A549 (cell line): ENCODE results near the gene TM7SF2. TPM values are rescaled to one million over a fixed set of nuclear protein-coding genes. Genes with fewer than 3 reads are reported as not detected.

Source experiments
- ATAC-seq, 2 experiments: fragments of 200-7000 bp in 1 of 2; fragments of >200 bp in 1 of 2; cut with Nextera tagmentation in 1 of 2; cut with Tn5 transposase in 1 of 2; 3 replicates each; pipeline versions ENCODE4 v1.8.0 to v1.9.1; 2018 to 2020; ENCODE audit warnings: mild to moderate bottlenecking in 1 of 2, moderate library complexity in 1 of 2
- CTCF ChIA-PET: fragments of 300-600 bp; sonication (Branson Sonifier 250); formaldehyde crosslinking; extraction: SDS; loops from one replicate; lab custom pipeline; 2021; ENCODE audit warnings: antibody characterized with exemption, inconsistent platforms; lab: Yijun Ruan, JAX
- POLR2A ChIA-PET: fragments of 350-600 bp; formaldehyde crosslinking; extraction: SDS; loops from one replicate; lab custom pipeline; 2021; ENCODE audit warnings: antibody characterized with exemption, inconsistent platforms; lab: Yijun Ruan, JAX
- DNase-seq, 2 experiments: peaks; one replicate each; pipeline versions ENCODE4 v3.0.0 to v3.0.0-alpha.2; 2011 to 2016; ENCODE audit warnings: low read depth in 1 of 2, low spot score in 1 of 2
- FAIRE-seq: peaks from 2 replicates; lab custom pipeline; 2011; peaks lifted over from hg19 to GRCh38; lab: Jason Lieb, UNC
- H3K27ac ChIP-seq, 2 experiments: fragments of >200 bp; sonication (Bioruptor Twin); formaldehyde crosslinking; 3 replicates each; pipeline ENCODE4 v1.5.1; 2016 to 2017
- H3K4me1 ChIP-seq: fragments of >200 bp; sonication (Bioruptor Twin); formaldehyde crosslinking; 3 replicates; pipeline ENCODE4 v1.6.1; 2016
- H3K4me2 ChIP-seq: fragments of >200 bp; sonication (Bioruptor Twin); formaldehyde crosslinking; 3 replicates; pipeline ENCODE4 v1.6.1; 2016
- H3K4me3 ChIP-seq: fragments of >200 bp; sonication (Bioruptor Twin); formaldehyde crosslinking; 3 replicates; pipeline ENCODE4 v1.5.1; 2016
- H3K9me3 ChIP-seq: fragments of >200 bp; sonication (Bioruptor Twin); formaldehyde crosslinking; 3 replicates; pipeline ENCODE4 v1.6.1; 2016
- CHD2 ChIP-seq: fragments of 150-350 bp; IDR thresholded peaks from 2 replicates; pipeline ENCODE4 v1.6.1; 2014; ENCODE audit warnings: low read length; ENCODE audit not compliant: partially characterized antibody
- EHF ChIP-seq: fragments of 250-450 bp; sonication (Bioruptor Pico); IDR thresholded peaks from 2 replicates; pipeline ENCODE4 v1.5.0; 2020; ENCODE audit warnings: mild to moderate bottlenecking
- EHMT2 ChIP-seq: fragments of 200-600 bp; sonication (generic); IDR thresholded peaks from 2 replicates; pipeline ENCODE4 v1.6.1; 2016; ENCODE audit warnings: antibody characterized with exemption, low read depth, mild to moderate bottlenecking, moderate library complexity
- GATA3 ChIP-seq: IDR thresholded peaks from 2 replicates; pipeline ENCODE4 v1.6.1; 2012; ENCODE audit warnings: borderline replicate concordance
- HEYL ChIP-seq: fragments of 250-450 bp; sonication (Bioruptor Pico); IDR thresholded peaks from 2 replicates; pipeline ENCODE4 v1.8.0; 2021; ENCODE audit warnings: mild to moderate bottlenecking, moderate library complexity
- HOXB13 ChIP-seq: fragments of 250-450 bp; sonication (Bioruptor Pico); IDR thresholded peaks from 2 replicates; pipeline ENCODE4 v1.5.0; 2020; ENCODE audit warnings: low read depth, mild to moderate bottlenecking, moderate library complexity
- JUN ChIP-seq, 2 experiments: fragments of >200 bp; sonication (Bioruptor Twin); formaldehyde crosslinking; IDR thresholded peaks; 2 replicates in 1 of 2; 3 replicates in 1 of 2; pipeline ENCODE4 v1.6.1; 2016 to 2017
- JUNB ChIP-seq: fragments of >200 bp; sonication (Bioruptor Twin); formaldehyde crosslinking; IDR thresholded peaks from 2 replicates; pipeline ENCODE4 v1.6.1; 2016
- KDM1A ChIP-seq: fragments of 200-600 bp; sonication (generic); IDR thresholded peaks from 2 replicates; pipeline ENCODE4 v1.6.1; 2016; ENCODE audit warnings: low read depth, mild to moderate bottlenecking
- MAZ ChIP-seq: fragments of 150-350 bp; IDR thresholded peaks from 2 replicates; pipeline ENCODE4 v1.6.1; 2014; ENCODE audit warnings: antibody characterized with exemption, low read depth, low read length, borderline replicate concordance
- POLR2AphosphoS2 ChIP-seq: conservative IDR thresholded peaks from 2 replicates; pipeline ENCODE4 v1.6.1; 2012; ENCODE audit warnings: low read length, improper control_type of control experiment, inconsistent platforms
- RAD21 ChIP-seq, 2 experiments: fragments of >200 bp in 1 of 2; sonication (Bioruptor Twin) in 1 of 2; formaldehyde crosslinking in 1 of 2; IDR thresholded peaks in 1 of 2; conservative IDR thresholded peaks in 1 of 2; 2 replicates in 1 of 2; 3 replicates in 1 of 2; pipeline ENCODE4 v1.6.1; 2012 to 2018; ENCODE audit warnings: inconsistent platforms in 1 of 2
- RARB ChIP-seq: fragments of 250-450 bp; sonication (Bioruptor Pico); IDR thresholded peaks from 2 replicates; pipeline ENCODE4 v1.8.0; 2021; ENCODE audit warnings: mild to moderate bottlenecking, moderate library complexity
- RCOR1 ChIP-seq: fragments of 150-350 bp; IDR thresholded peaks from 2 replicates; pipeline ENCODE4 v1.6.1; 2014; ENCODE audit warnings: antibody characterized with exemption, low read length, low read depth
- ZNF302 ChIP-seq: fragments of 250-450 bp; sonication (Bioruptor Pico); IDR thresholded peaks from 2 replicates; pipeline ENCODE4 v1.9.0; 2021; ENCODE audit warnings: inconsistent platforms, mild to moderate bottlenecking, moderate library complexity
- WGBS: methylation state at CpG from one replicate; pipeline ENCODE4 v1.1.6; 2017; ENCODE audit errors: missing lambda C conversion rate; 5-methylcytosine and 5-hydroxymethylcytosine counted together
- polyA plus RNA-seq, 4 experiments: library from polyadenylated mRNA; depleted of rRNA in 3 of 4; stranded (reverse); fragments of >200 nt; fragmentation: RNase III in 1 of 4; extraction: RNeasy Plus Mini Kit Qiagen cat#74134 plus additional on column Dnase treatment in 1 of 4; gene quantifications; 2 replicates in 3 of 4; 3 replicates in 1 of 4; pipeline ENCODE4 v1.2.3, GENCODE V29; 2011 to 2017
- TF ChIP-seq, protein P1 (sequence below): fragments of 250-450 bp; sonication (Bioruptor Pico); IDR thresholded peaks from 2 replicates; pipeline ENCODE4 v1.5.0; 2021; ENCODE audit warnings: mild to moderate bottlenecking, moderate library complexity, borderline replicate concordance
- TF ChIP-seq, protein P2 (sequence below): fragments of 200-600 bp; sonication (generic); IDR thresholded peaks from 2 replicates; pipeline ENCODE4 v1.6.1; 2016; ENCODE audit warnings: antibody characterized with exemption, mild to moderate bottlenecking, moderate library complexity
- TF ChIP-seq, protein P3 (sequence below): fragments of >200 bp; sonication (Bioruptor Twin); formaldehyde crosslinking; IDR thresholded peaks from 3 replicates; pipeline ENCODE4 v1.6.1; 2016
- TF ChIP-seq, protein P4 (sequence below): IDR thresholded peaks from 2 replicates; pipeline ENCODE4 v1.6.1; 2012
- TF ChIP-seq, protein P5 (sequence below): IDR thresholded peaks from 2 replicates; pipeline ENCODE4 v1.6.1; 2012; ENCODE audit warnings: low read depth, borderline replicate concordance

The TM7SF2 gene
- polyA plus RNA-seq, 2 of the 4 experiments (the other 2 are of a cell fraction): 8.2 TPM

DNA sequence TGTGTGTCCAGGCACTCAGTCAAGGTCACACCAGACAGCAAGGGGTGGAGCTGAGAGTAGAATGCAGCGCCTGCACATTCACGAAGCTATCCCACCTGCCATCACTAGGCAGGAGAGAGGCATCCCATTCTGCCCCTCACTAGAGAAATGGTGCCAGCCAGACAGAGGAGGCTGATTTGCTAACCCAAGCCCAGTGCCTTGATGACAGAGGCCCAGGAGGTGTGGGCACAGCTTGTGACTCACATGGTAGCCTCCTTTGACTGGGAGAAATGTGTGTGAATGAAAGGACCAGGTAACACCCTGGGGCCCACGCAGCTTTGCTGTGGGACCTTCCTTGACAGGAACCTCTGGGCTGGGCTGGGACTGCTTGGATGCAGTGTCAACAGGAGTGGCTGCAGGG, 48.1 kb upstream of the TM7SF2 start:
- WGBS: 57% methylated on average over 3 of the region's 3 CpGs
- no peaks in the 10 kb centered on the region for H3K4me1 ChIP-seq
- DNase-seq (no peak), FAIRE-seq (no peak), ATAC-seq (no peak; a peak in 1 of 6 replicates)
- no peak overlapping the region for H3K4me2 ChIP-seq
- ChIA-PET POLR2A (no interaction called here), CTCF (interaction anchor here (0.8 to 3.7 kb wide), 3 partner anchors 9 to 50 kb away, joined by 3 to 16 read pairs (median 3); partner anchors contain the start of gene ARL2)
- H3K27ac ChIP-seq: no peak overlapping the region
- H3K9me3 ChIP-seq: no peaks in the 10 kb centered on the region
- H3K4me3 ChIP-seq: no peak overlapping the region
- TF ChIP-seq HEYL (CRISPR knock-in tag): no peak

DNA sequence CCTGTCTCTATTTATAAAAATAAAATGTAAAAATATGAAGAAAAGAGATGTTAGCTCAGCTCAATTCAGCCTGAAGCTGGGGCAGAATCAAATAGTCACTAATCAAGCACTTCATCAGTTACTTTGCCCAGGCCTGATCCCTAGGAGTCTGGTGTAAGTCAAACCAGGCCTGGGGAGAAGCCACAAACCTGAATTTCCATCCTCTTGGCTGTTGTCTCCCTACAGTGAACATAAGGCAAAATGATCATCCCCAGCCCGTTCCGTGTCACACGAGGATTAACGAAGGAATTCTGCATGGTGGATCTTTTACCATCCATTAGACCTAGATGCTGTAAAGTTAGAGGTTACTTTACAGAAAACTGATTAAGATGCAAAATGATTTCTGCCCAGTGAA, 46.8 kb upstream of the TM7SF2 start:
- Histone ChIP-seq H3K4me1 (no peaks in the 10 kb centered on the region), H3K9me3 (no peaks in the 10 kb centered on the region)
- no peak for TF ChIP-seq EHF (CRISPR knock-in tag)
- no peak for TF ChIP-seq JUNB
- TF ChIP-seq, protein P1, sequence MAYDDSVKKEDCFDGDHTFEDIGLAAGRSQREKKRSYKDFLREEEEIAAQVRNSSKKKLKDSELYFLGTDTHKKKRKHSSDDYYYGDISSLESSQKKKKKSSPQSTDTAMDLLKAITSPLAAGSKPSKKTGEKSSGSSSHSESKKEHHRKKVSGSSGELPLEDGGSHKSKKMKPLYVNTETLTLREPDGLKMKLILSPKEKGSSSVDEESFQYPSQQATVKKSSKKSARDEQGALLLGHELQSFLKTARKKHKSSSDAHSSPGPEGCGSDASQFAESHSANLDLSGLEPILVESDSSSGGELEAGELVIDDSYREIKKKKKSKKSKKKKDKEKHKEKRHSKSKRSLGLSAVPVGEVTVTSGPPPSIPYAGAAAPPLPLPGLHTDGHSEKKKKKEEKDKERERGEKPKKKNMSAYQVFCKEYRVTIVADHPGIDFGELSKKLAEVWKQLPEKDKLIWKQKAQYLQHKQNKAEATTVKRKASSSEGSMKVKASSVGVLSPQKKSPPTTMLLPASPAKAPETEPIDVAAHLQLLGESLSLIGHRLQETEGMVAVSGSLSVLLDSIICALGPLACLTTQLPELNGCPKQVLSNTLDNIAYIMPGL (CRISPR knock-in tag): no peak
- TF ChIP-seq, all 56 proteins: peak for 0
- FAIRE-seq (no peak), DNase-seq (no peak), ATAC-seq (no peak)
- Histone ChIP-seq H3K4me2 (no peak overlapping the region), H3K27ac (no peak overlapping the region), H3K4me3 (no peak overlapping the region)
- 83% methylated on average over 4 of the region's 4 CpGs for WGBS
- CTCF ChIA-PET: interaction anchor here (0.6 to 3.7 kb wide), 3 partner anchors 24 to 51 kb away, joined by 3 to 16 read pairs (median 3); partner anchors contain the start of genes ARL2 and SAC3D1
- POLR2A ChIA-PET: no interaction called here

DNA sequence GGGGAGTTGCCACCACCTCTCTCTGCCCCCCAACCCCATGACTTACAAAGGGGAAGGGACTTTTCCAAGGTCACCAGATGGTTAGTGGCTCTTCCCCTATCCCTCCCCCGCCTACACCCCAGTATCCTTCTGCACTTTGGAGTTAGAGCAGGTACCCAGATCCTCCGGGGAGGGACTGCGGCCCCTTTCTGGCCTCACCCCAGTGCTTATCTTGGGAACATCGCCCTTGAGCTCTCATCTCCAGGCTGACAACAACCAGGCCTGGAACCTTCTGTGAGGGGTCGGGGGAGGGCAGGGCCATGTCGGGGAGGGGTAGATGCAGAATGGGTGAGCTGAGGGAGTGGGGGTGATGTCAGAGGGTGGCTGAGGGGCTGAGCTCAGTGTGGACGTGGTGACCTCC, 45.8 kb upstream of the TM7SF2 start:
- H3K4me2 ChIP-seq: no peak overlapping the region
- 77% methylated on average over 3 of the region's 7 CpGs for WGBS
- H3K4me1 ChIP-seq: no peaks in the 10 kb centered on the region
- H3K27ac ChIP-seq: no peak overlapping the region
- no peak overlapping the region for H3K4me3 ChIP-seq
- no peaks in the 10 kb centered on the region for H3K9me3 ChIP-seq
- no peak for TF ChIP-seq ZNF302
- no peak for TF ChIP-seq EHMT2
- no peak for TF ChIP-seq RAD21 (conservative IDR thresholded peaks at IDR 0.05 in 1 of 2, IDR thresholded peaks at IDR 0.05 in 1 of 2)
- no peak for TF ChIP-seq POLR2AphosphoS2
- no peak for TF ChIP-seq HOXB13
- TF ChIP-seq CHD2: no peak
- TF ChIP-seq RCOR1: no peak
- TF ChIP-seq GATA3: no peak
- TF ChIP-seq EHF (CRISPR knock-in tag): no peak
- TF ChIP-seq, protein P2, sequence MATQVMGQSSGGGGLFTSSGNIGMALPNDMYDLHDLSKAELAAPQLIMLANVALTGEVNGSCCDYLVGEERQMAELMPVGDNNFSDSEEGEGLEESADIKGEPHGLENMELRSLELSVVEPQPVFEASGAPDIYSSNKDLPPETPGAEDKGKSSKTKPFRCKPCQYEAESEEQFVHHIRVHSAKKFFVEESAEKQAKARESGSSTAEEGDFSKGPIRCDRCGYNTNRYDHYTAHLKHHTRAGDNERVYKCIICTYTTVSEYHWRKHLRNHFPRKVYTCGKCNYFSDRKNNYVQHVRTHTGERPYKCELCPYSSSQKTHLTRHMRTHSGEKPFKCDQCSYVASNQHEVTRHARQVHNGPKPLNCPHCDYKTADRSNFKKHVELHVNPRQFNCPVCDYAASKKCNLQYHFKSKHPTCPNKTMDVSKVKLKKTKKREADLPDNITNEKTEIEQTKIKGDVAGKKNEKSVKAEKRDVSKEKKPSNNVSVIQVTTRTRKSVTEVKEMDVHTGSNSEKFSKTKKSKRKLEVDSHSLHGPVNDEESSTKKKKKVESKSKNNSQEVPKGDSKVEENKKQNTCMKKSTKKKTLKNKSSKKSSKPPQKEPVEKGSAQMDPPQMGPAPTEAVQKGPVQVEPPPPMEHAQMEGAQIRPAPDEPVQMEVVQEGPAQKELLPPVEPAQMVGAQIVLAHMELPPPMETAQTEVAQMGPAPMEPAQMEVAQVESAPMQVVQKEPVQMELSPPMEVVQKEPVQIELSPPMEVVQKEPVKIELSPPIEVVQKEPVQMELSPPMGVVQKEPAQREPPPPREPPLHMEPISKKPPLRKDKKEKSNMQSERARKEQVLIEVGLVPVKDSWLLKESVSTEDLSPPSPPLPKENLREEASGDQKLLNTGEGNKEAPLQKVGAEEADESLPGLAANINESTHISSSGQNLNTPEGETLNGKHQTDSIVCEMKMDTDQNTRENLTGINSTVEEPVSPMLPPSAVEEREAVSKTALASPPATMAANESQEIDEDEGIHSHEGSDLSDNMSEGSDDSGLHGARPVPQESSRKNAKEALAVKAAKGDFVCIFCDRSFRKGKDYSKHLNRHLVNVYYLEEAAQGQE: no peak
- TF ChIP-seq, protein P3, sequence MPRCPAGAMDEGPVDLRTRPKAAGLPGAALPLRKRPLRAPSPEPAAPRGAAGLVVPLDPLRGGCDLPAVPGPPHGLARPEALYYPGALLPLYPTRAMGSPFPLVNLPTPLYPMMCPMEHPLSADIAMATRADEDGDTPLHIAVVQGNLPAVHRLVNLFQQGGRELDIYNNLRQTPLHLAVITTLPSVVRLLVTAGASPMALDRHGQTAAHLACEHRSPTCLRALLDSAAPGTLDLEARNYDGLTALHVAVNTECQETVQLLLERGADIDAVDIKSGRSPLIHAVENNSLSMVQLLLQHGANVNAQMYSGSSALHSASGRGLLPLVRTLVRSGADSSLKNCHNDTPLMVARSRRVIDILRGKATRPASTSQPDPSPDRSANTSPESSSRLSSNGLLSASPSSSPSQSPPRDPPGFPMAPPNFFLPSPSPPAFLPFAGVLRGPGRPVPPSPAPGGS: no peak
- TF ChIP-seq, protein P4, sequence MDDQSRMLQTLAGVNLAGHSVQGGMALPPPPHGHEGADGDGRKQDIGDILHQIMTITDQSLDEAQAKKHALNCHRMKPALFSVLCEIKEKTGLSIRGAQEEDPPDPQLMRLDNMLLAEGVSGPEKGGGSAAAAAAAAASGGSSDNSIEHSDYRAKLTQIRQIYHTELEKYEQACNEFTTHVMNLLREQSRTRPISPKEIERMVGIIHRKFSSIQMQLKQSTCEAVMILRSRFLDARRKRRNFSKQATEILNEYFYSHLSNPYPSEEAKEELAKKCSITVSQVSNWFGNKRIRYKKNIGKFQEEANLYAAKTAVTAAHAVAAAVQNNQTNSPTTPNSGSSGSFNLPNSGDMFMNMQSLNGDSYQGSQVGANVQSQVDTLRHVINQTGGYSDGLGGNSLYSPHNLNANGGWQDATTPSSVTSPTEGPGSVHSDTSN: no peak
- no peak for TF ChIP-seq JUN (IDR thresholded peaks at IDR 0.05)
- TF ChIP-seq KDM1A: no peak
- TF ChIP-seq RARB (CRISPR knock-in tag): no peak
- TF ChIP-seq, protein P5, sequence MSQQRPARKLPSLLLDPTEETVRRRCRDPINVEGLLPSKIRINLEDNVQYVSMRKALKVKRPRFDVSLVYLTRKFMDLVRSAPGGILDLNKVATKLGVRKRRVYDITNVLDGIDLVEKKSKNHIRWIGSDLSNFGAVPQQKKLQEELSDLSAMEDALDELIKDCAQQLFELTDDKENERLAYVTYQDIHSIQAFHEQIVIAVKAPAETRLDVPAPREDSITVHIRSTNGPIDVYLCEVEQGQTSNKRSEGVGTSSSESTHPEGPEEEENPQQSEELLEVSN: no peak
- TF ChIP-seq MAZ: no peak
- CTCF ChIA-PET: interaction anchor here (0.9 to 1.6 kb wide), 3 partner anchors 14 to 218 kb away, joined by 3 to 4 read pairs (median 3); no protein-coding TSS in a partner anchor
- ATAC-seq (no peak), FAIRE-seq (no peak), DNase-seq (no peak)
- POLR2A ChIA-PET: interaction anchor here (0.5 kb wide), 1 partner anchor 116 kb away, joined by 4 read pairs; no protein-coding TSS in a partner anchor
